ENCODE data around the gene FAAH2.

The FAAH2 gene

DNA sequence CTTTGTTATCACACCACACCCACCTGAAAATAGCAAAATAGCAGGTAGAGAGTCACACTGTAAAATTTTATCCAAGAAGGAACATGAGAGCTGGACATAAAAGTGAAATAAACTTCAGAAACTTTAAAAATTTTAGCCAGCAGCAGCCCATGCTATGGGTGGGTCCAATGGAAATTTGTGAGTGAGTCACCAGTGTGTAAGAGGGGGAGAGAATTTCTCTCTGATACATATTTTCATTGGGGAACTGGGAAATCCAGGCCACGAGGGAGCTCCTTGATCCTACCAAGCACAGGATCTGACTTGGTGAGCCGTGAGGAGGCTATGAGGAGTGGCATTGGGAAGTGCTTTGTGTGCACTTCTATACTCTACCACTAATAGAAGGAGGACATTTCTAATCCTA, 136.3 kb downstream of the FAAH2 start:
- DNase-seq (ENCODE audit: extremely low spot score), result no peak
- CTCF ChIA-PET, result no interaction called here
- TF ChIP-seq, protein P1, sequence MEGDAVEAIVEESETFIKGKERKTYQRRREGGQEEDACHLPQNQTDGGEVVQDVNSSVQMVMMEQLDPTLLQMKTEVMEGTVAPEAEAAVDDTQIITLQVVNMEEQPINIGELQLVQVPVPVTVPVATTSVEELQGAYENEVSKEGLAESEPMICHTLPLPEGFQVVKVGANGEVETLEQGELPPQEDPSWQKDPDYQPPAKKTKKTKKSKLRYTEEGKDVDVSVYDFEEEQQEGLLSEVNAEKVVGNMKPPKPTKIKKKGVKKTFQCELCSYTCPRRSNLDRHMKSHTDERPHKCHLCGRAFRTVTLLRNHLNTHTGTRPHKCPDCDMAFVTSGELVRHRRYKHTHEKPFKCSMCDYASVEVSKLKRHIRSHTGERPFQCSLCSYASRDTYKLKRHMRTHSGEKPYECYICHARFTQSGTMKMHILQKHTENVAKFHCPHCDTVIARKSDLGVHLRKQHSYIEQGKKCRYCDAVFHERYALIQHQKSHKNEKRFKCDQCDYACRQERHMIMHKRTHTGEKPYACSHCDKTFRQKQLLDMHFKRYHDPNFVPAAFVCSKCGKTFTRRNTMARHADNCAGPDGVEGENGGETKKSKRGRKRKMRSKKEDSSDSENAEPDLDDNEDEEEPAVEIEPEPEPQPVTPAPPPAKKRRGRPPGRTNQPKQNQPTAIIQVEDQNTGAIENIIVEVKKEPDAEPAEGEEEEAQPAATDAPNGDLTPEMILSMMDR (IDR thresholded peaks at IDR 0.05; ENCODE audit: control extremely low read depth, extremely low read depth, low read depth, missing control alignments), result no peak
- POLR2A ChIA-PET, result no interaction called here

DNA sequence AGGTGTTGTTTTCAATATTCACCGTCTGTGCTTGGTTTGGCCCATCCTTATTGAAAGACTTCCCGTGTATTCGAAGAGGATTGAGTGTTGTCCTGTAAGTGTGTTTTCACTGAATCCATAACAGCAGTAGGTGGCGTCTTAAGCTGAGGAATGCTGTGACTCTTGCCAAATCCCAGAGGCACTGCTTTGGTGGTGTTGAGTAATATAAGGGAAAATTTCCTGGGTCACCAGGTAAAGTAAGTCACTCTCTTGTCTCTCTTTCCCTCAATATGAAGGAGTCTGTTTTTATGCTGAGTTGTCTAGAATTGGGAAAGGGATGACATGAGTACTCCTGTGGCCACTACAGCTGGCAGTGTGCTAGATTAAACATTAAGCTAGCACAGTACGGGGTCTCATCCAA, 158.6 kb downstream of the FAAH2 start:
- ChIA-PET CTCF (no interaction called here), POLR2A (no interaction called here)
- DNase-seq (ENCODE audit: extremely low spot score), result no peak
- TF ChIP-seq, protein P1 (IDR thresholded peaks at IDR 0.05; ENCODE audit: control extremely low read depth, extremely low read depth, low read depth, missing control alignments), result no peak

DNA sequence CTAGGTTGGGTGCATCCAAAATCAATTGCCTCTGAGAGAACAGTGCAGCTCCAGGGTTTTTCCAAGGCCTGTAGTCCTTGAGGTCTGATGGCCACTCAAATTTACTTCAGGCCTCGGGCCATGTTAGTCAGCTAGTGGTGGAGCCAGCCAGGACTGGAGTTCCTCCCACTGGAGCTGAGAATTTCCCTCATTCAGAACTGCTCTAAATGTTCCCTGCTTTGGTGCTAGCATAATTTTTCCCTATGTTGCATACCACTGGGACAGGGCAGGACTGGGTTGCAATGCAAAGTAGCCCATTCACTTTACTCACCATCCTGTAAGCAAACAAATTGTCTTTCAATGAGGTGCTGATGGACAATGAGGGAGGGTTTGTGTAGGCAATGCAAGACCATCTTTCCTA, 159.3 kb downstream of the FAAH2 start:
- POLR2A ChIA-PET, result no interaction called here
- no peak for DNase-seq (ENCODE audit: extremely low spot score)
- CTCF ChIA-PET, result no interaction called here
- TF ChIP-seq, protein P1 (IDR thresholded peaks at IDR 0.05; ENCODE audit: control extremely low read depth, extremely low read depth, low read depth, missing control alignments), result no peak

DNA sequence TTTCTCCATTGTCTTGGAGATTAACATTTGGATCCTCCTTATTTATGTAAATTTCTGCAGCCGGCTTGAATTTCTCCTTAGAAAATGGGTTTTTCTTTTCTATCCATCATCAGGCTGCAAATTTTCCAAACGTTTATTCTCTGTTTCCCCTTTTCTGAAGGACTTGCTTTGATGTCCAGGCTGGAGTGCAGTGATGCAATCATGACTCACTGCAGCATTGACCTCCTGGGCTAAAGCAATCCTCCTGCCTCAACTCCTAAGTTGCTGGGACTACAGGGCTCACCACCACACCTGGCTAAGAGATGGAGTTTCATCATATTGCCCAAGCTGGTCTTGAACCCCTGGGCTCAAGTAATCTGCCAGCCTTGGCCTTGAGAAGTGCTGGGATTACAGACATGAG, 161.3 kb downstream of the FAAH2 start:
- no peak for DNase-seq (ENCODE audit: extremely low spot score)
- TF ChIP-seq, protein P1 (IDR thresholded peaks at IDR 0.05; ENCODE audit: control extremely low read depth, extremely low read depth, low read depth, missing control alignments), result no peak
- ChIA-PET POLR2A (no interaction called here), CTCF (no interaction called here)

DNA sequence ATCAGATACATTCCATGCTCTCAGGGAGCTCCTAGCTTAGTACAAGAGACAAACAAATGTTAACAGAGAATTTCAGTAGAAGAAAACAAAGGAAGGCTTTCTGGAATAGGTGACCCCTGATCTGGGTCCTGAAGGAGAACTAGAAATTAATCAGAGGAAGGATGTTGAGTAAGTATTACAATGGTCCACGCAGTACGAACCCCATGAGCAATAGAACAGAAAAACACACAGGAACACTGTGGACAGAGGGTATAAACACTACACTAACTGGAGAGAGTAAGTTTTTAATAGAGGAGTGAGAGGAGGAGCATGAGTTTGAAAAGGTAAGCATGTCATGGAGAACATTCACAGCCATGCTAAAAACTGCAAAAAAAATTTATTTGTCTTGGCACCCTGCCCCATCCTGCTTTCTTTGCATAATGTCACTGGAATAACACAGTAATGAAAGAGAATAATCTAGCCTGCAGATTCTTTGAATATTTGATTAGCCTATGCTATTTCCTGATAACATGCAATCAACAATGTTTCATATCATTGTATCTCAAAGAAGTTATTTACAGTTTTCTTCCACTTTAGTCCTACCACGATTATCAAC, 165.0 kb downstream of the FAAH2 start:
- TF ChIP-seq, protein P1 (IDR thresholded peaks at IDR 0.05; ENCODE audit: control extremely low read depth, extremely low read depth, low read depth, missing control alignments), result no peak
- DNase-seq (ENCODE audit: extremely low spot score), result no peak
- ChIA-PET CTCF (no interaction called here), POLR2A (no interaction called here)

DNA sequence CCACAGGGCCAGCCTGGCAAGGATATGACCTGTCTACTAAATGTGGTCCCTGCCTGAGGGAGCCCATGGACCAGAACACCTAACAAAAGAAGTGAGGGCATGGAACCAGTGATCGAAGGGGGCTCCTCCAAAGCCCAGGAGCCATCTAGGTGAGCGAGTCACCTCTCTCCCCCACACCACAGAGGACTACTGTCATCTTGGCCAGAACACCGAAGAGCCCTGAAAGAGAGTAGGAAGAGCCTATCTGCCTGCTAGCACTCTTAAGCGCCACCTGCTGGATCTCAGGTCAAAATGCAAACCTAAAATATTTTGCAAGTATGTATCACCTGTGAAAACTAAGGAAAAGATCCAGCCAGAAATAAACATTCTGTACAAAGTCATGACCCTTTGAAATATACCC, 167.4 kb downstream of the FAAH2 start:
- TF ChIP-seq, protein P1 (IDR thresholded peaks at IDR 0.05; ENCODE audit: control extremely low read depth, extremely low read depth, low read depth, missing control alignments), result peak; percentile 20
- ChIA-PET CTCF (interaction anchor here (0.7 to 3.4 kb wide), 3 partner anchors 171 to 491 kb away, joined by 3 to 13 read pairs (median 6); no protein-coding TSS in a partner anchor), POLR2A (no interaction called here)
- peak; percentile 24 for DNase-seq (ENCODE audit: extremely low spot score)

DNA sequence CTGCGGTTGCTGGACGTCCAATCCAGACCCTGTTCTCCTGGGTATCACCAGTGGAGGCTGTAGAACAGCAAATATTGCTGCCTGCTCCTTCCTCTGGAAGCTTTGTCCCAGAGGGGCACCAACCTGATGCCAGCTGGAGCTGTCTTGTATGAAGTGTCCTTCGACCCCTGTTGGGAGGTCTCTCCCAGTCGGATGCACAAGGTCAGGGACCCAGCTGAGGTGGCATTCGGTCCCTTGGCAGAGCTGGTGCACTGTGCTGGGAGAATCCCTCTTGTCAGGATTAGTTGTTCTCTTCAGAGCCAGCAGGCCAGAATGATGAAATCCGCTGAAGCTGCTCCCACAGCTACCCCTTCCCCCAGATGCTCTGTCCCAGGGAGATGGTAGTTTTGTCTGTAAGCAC, 195.0 kb downstream of the FAAH2 start:
- ChIA-PET CTCF (no interaction called here), POLR2A (no interaction called here)
- TF ChIP-seq, protein P1 (IDR thresholded peaks at IDR 0.05; ENCODE audit: control extremely low read depth, extremely low read depth, low read depth, missing control alignments), result no peak
- DNase-seq (ENCODE audit: extremely low spot score), result no peak
